Measurements from ENCODE around the gene DDX31.

Gene DDX31

DNA sequence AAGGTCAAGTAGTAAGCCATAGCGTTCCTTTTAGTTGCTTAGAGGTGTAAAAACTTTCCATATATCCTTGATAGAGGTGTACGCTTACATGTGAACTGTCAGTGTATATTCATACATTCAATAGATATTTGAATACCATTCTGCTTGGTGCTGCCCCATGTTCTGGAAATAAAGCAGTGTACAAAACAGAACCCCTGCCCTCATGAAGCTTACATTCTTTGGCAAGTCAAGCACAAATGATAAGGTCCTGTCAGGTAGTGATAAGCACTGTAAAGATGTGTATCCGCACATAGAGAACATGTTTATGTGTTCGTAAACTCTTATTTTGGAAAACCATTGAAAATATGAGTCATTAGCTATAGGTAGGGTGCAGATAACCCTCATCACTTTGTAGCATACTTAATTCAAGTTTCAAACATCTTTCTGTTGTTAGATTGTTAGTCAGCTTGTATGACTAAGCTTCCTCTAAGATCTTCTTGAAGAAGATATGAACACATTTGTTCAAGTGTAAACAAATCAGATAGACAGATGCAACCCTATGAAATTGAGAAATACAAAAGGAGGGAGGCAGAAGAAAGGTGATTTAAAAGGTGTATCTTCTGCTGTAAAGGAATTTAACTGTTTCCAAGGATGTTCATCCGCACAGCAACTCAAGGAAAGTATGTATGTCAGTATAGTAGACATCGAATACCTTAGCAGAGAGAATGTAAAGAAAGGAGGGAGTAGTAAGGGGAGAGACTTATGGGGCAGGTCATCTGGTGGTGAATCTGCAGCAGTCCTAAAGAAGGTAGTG is 2.0 kb upstream of the DDX31 start:
- DNase-seq = no peak

DNA sequence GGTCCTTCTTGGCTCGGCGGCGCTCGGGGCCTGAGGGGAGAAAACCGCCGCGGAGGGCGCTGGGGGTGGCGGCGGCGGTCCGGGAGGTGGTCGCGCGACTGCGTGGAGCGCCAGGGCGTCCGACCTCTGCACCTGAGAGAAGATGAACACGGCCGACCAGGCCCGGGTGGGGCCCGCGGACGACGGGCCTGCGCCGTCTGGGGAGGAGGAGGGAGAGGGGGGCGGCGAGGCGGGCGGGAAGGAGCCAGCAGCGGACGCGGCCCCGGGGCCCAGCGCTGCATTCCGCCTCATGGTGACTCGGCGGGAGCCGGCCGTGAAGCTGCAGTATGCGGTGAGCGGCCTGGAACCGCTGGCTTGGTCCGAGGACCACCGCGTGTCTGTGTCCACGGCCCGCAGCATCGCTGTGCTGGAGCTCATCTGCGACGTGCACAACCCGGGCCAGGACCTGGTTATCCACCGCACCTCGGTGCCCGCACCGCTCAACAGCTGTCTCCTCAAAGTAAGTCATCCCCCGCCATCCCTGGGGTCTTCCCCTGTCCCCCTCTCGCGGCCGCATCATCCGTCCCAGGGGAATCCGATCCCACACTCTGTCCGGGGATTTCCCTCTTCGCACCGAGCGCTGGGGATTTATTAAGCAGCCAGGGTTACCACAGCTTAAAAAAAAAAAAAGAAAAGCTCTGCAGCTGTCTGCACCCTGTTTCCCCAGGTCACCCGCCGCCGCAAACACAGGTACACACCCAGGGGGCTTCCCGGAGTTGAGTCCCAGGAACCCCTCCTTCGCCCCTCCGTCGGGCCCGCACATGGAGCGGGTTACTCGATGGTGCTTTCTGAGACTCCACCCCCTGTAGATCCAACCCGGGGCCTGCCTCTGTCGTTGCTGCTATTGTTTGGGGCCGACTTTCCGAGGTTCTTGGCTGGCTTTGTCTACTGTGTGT is 941 bp upstream of the DDX31 start, which contains the start of gene GTF3C4:
TSS of gene GTF3C4 (plus strand) at position 8 of the 935 bp plus-strand sequence. CDS start at position 143, 135 bp downstream.
- DNase-seq = peak; percentile 56

DNA sequence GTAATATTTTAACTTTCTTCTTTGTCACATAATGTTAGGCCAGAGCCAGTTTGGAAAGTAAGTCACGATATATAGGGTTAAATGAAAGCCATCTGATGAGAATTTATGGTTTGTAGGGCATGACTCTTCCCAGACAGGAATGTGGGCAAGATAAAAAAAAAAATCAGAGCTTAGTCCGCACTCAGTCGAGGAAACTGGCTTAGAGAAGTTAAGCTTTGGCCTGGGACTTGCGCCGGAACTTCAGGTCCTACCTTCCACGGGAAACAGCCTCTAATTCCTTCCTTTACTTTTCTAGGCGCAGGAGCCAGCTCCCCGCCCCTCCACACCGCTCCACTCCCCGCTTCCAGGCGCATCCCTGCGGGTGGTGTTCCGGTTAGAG is 475 bp downstream of the DDX31 start:
- DNase-seq = no peak

DNA sequence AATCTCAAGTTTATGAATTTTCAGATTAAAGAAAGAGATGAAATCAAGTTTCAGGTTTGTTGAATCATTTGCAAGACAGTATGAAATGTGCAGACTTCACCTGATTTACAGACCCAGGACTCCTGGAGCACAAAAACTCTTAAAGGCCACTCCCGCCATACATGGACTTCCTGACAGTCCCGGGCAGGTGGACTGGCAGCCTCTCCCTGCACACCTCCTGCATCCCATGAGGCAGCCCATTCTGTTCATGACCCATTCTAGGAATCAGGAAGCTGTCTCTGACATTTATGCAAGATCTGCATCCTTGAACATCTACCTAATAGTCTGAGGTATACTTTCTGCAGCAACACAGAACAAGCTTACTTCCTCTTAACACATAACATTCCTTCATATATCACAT is 5.9 kb downstream of the DDX31 start:
- no peak for DNase-seq

DNA sequence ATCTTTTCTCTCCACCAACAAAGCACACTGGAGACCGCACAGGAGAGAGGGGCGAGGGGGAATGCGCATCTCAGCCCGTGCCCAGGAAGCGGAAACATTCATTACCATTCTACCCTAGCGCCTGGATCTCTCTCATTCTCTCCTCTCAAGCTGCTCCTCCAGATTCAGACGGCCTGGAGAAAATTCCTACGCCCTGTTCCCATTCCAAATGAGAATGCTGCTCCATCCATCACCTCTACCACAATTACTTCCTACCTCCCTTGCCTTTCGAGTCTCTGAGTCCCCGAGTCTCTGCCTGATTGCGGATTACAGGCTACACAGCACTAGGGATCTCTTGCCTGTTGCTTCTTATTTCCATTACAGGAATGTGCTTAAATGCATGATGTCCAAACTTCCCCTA is 6.7 kb downstream of the DDX31 start:
- DNase-seq = no peak

DNA sequence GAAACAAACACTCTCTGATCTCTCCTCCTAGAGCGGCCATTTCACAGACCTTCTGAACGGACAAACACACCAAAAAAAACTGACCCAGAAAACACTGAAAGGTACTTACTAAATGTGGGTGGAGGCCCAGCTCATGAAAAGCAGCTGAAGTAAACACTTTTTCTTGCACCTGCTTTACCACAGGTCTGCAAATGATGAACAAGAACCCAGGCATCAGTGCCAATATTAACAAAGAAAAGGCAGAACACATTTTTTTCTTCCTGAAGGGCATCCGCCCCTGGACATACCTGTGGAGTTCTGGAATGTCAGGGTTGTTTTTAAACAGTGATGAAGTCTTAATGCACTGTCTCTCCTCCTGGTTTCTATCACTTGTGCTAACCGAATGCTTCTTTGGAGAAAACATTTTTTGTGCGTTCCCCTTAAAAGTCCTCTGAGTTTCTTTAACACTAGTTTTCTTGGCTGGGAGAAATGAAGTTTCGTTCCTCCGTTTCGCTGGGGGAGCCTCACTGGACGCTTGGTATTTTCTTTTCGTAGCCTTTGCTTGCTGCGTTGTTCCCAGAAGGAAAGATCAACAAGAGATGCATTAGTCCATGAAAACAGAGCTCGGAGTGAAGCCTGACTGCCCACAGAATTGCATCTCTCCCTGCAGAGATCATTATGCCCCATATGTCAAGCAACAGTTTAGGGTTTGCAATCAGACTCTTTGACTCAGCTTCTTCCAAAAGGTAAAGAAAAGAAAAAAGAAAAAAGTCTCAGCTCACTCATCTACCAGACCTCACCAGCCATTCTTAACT is 7.4 kb downstream of the DDX31 start:
- DNase-seq = no peak

DNA sequence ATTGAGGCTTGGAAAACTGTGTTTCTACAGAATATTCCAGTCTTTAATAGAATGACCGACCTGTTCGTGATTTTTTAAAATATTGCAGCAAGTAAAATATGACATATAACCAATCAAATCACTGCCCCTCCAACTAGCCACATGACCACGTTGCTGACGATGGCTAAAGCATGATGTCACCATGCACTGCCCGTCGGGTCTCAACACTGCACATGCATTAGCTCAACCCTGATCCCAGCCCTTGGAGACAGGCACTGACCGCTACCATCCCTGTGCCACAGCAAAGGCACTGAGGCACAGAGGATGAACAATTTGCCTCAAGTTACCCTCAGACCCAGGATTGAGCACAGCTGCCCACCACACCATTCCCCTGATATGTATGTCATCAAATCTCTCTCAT is 13.5 kb downstream of the DDX31 start:
- DNase-seq = no peak

DNA sequence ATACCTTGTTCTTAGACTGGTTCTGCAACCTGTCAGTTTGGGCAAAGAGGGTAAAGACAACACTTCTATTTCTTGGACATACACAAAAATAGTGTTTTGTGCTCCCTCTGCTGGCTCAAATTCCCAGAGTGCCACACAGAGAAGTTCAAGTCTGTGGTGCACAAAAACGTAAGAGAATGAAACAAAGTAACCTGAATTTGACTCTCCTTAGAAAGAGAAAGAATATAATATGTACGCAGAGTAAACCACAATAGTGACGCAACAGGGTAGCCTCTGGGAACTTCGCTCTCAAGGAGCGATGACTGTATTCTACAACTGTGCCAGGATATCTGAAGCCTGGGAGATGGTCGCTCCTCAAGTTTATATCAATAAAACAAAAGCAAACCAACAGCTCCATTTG is 18.5 kb downstream of the DDX31 start:
- DNase-seq = no peak

DNA sequence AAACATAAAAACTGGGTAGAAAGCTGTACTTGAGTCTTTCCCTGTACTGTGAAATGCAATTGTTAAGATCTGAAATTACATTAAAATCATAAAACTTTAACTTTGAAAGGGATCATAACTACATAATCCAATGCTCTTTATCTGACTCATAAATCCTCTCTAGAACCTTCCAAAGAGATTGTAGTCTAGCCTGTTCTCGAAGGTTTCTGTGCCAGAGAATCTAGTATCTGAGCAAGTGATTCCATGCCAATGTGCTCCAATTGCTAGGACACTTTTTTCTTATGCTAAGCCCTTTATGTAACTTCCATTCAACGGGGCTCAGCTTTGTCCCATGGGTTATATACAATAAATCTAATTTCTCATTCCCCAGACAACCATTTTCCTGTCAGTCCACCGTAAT is 21.1 kb downstream of the DDX31 start:
- DNase-seq = no peak

DNA sequence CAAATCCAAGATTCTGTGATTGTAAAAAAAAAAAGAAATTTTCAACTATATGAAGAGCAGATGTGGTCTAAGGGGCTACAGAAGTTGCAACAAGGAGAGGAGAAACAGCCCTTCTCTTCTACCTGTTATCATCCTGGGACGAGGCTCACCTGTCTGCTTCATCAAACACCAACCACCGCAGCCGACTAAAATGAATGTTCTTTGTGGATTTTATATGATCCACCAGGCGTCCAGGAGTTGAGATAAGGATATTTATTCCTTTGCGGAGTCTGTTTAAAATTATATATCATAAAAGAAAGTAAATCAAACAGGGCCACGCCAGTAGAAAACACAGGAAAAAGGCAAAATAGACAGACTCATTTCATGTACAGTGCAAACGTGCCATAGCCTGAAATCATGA is 21.5 kb downstream of the DDX31 start:
- DNase-seq = no peak

DNA sequence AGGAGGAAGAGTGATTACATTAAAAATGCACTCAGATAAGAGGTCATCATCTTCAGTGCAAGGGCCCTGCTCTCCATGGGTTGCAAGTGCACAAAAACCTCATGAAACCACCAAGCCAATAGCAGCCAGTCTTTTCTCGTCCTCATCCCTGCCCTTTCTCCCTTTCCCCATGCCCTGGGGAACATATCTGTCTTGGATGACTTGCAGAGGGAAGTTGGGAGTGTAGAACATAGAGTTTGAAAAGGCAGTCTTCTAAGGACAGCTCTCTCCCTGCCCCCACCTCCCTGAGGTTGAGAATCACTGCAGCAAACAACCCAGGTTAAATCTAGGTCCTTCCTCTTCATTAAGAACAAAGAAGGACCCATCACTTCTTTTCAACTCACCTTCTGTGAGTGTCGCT is 22.0 kb downstream of the DDX31 start:
- DNase-seq = no peak

DNA sequence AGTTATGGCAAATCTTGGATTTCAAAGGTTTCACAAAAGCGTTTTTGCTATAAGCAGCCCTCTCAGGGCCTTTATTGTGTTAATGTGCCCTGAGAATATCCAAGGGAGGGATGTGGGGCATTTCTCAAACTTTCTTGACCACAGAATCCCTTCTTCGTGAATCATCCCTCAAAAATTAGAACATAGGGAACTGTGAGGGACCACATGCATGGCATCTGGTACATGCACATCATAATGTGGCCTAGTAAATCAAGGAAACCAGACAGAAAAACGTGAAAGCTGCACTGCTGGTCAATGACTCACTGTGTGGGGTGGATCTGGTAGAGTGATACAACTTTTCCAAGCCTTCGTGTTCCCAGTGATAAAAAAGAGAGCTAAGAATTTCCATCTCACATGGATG is 22.4 kb downstream of the DDX31 start:
- DNase-seq = no peak

DNA sequence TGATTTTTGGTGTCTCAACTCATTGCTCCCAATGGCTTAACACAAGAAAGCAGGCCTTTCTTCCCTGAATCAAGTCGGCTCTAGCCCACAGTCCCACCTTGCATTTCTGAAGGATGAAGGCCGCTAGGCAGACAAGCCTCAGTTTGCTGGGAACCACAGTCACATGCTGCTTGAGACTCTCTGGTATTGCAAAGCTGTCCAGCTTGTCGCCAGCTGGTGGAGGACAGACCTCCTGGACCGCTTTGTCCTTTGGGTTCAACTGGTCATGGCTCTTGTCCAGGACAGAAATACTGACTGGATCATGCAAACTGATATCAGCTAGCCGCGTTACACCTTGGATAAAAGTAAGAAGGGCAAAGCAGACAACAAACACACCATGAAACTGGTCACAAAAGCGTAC is 23.1 kb downstream of the DDX31 start:
- no peak for DNase-seq

DNA sequence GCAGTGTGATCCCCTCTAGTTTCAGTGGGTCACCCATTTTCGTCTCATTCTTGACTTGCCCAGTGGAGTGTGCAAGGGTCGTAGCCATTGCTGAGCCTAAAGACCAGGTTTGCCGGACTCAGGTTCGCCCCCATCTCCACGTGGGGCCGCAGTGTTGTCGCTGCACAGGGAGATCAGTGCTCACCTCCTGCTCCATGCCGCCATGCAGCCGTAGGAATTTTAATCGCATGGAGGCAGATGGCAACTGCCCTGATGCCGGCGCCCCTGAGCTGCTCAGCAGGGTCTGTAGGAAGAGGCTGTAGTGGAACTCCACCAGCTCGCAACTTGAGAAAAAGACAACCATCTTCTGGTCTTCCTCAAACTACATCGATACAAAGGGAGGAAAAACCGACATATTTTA is 24.1 kb downstream of the DDX31 start:
- no peak for DNase-seq

DNA sequence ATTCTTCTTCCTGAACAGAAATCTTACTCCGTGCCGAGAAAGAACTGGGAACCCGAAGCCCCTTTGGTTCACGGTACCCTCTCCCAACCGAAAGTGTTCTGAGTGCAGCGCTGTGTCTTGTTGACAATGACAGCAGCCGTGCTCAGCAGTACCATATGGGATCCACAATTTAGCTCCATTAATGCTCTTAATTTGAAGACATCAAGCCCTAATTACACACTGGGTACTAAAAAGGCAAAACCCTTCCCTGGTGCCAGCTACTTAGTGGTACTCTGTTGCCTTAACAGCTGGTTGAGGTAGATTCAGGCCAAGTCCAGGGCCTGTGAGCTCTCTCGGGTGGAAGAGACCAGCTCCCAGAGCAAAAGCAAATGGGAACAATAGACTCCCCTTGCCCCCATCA is 24.5 kb downstream of the DDX31 start:
- no peak for DNase-seq

DNA sequence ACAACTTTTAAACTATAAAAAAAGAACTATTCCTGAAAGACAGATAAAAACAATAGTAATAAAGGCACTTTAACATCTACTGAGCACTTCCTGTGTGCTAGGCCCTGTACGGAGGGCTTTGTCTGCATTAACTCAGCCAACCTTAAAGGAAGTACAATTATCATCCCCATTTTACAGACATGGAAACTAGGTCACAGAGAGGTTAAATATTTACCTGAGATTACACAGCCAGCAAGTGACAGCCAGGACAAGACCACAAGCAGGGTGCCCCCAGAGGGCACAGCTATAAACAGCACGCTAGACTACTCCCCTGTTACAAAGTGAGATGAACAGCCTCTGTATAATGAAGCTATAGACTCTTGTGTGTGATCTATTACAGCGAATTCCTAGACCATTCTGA is 25.5 kb downstream of the DDX31 start:
- no peak for DNase-seq

DNA sequence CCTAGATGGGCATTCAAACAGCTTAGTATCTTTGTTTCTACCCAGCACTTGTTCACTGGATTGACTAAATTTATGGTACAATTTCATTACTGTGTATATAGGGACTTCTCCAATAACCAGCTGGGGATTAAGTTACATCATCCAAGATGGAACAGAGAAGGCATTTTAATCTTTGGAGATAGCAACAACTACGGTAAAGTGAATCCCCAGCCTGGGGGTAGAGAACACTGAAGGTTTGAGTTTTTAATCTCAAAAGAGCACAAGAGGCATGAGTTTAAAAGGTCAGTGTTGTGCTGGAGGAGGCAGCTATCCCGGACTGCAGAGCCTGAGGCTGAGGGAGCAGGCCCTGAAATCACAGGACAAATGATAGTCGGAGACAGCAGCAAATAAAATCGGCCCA is 28.6 kb downstream of the DDX31 start:
- DNase-seq = no peak

DNA sequence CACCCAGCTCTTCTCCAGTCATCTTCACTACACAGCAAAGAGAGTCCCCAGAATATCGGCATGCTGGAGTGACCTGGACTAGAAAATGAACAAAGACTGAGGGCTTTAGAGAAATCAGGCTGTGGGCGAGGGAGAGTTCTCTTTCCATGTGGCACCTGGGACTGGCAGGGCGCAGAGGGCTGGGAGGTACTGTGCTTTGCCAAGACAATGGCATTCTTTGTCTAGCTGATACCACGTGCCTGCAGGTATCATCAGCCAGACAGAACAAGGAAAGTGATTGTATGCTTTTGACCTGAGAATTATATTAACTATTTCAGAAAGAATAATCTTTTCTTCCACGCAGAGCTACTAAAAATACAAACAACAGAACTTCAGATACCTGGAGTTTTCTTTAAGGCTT is 30.5 kb downstream of the DDX31 start:
- no peak for DNase-seq

DNA sequence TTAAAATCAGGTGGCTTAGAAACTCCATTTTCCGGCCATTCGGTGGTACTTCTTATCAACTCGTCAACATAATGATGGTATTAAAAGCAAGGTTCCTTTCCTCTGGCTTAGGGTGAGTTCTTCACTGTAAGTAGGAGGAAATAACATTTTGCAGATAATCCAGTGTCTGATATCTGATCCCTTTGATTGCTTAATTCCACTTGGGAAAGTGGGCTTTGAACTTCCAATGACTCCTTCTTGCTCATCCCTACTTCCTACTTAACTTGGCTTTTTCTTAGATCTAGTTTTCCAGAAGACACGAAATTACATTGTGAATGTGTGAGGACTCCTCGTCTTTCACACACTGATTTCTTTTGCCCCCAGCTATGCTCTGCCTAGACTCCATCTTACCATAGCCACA is 31.5 kb downstream of the DDX31 start:
- DNase-seq = no peak

DNA sequence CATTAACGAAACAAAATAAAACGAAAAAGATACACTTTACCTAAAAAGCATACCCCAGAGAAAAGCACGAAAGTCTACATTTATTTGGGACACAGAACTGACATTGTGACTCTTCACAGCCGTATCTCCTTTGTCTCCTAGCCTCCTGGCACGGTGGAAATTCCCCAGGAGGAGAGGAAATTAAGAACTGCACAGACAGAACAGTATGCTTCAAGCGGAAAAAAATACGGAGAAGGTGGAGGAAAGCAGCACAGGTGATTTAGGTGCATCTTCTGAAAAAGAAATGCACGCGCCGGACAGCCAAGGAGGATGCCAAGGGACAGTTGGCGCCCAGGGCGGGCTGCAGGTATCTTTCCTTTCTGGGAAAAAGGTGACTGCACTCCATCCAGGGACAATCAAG is 32.0 kb downstream of the DDX31 start:
- DNase-seq = no peak

DNA sequence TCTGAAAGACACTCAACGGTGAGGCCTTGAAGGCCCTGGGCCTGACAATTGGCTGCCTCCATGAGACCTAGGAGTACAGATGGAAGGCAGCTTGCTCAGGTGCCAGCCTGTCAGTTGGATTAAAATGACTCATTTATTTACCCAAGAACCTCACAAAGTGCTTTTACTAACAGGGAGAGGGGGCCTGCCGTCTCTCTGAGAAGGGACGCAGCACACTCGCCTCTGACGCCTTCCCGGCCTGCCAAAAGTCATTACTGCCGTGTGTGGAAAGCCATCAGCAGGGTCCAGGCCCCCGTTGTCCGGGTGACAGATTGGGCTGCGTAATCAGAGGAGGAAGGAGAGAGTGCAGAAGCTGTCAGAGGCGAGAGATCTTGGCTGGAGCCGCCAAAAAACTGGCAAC is 32.4 kb downstream of the DDX31 start:
- no peak for DNase-seq

DNA sequence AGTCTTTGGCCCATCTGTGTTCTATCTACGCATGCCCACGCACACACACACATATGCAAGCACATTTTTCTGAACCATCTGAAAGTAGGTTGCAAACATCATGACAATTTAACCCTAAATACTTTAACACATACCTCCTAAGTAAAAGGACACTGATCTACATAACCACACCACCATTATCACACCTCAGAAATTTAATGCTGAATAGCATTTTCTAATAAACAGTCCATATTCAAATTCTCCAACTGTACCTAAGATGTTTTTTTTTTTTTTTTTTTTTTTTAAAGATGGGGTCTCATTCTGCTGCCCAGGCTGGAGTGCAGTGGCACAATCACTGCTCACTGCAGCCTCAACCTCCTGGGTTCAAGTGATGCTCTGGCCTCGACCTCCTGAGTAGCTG is 35.5 kb downstream of the DDX31 start:
- DNase-seq = no peak

DNA sequence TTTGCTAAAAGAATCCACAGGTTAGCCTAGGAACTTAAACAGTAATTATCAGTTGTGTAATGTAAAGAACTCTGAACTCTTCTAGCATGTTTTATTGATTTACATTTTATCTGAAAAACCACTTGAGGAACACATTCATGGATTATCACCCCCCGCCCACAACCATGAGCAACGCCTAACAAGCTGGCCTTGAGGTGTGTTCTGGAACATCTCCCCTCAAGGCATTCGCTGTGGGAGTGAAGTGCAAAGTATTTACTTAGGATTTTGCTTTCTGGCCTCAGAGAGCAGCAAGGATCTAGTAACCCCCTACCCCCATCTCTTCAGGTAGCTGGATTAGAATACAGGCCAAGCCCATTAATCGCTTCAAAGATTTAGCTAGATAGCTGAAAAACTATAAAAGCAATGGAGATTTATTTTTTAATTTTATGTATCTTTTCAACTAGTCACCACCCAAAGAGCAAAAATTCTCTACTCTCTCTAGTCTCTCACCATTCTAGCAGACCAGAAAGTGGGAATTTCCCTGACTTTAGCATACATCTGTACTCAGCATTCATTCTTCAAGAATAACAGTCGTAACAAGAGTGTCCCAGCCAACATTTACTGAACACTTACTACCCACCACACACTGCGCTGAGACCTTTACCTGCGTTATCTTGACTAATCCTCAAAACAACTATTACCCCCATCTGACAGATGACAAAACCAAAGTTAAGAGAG is 37.2 kb downstream of the DDX31 start:
- no peak for DNase-seq
